Measurements from ENCODE around the gene EP300. TPM values are rescaled to one million over a fixed set of nuclear protein-coding genes. Genes with fewer than 3 reads are reported as not detected.
A peak's percentile ranks its signal among the peaks of the same experiment; 100 is the strongest.
"Not testable (repeated sequence)": the region's sequence is repeated elsewhere in the genome, so short reads cannot be mapped to it uniquely, and the experiment has no call there.

EP300 gene
- total RNA-seq, 1 donor from 2014 or later: 47.7 TPM

DNA sequence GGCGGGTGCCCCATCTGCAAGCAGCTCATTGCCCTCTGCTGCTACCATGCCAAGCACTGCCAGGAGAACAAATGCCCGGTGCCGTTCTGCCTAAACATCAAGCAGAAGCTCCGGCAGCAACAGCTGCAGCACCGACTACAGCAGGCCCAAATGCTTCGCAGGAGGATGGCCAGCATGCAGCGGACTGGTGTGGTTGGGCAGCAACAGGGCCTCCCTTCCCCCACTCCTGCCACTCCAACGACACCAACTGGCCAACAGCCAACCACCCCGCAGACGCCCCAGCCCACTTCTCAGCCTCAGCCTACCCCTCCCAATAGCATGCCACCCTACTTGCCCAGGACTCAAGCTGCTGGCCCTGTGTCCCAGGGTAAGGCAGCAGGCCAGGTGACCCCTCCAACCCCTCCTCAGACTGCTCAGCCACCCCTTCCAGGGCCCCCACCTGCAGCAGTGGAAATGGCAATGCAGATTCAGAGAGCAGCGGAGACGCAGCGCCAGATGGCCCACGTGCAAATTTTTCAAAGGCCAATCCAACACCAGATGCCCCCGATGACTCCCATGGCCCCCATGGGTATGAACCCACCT lies 84.7 kb downstream of the EP300 start:
- Histone ChIP-seq H3K4me3 (no peak overlapping the region), H3K27me3 (no peaks in the 10 kb centered on the region), H3K27ac (no peak overlapping the region), H3K9me3 (no peaks in the 10 kb centered on the region), H3K4me1 (peaks cover 0 to 4% of the 10 kb centered on the region in 2 donors), H3K36me3 (peaks cover 57 to 64% of the 10 kb centered on the region in 2 donors)
- DNase-seq (ENCODE audit: low spot score in 2 of 2): no peak
- intact Hi-C loops (cut with DNase I): no loop called here
- TF ChIP-seq, protein P1, sequence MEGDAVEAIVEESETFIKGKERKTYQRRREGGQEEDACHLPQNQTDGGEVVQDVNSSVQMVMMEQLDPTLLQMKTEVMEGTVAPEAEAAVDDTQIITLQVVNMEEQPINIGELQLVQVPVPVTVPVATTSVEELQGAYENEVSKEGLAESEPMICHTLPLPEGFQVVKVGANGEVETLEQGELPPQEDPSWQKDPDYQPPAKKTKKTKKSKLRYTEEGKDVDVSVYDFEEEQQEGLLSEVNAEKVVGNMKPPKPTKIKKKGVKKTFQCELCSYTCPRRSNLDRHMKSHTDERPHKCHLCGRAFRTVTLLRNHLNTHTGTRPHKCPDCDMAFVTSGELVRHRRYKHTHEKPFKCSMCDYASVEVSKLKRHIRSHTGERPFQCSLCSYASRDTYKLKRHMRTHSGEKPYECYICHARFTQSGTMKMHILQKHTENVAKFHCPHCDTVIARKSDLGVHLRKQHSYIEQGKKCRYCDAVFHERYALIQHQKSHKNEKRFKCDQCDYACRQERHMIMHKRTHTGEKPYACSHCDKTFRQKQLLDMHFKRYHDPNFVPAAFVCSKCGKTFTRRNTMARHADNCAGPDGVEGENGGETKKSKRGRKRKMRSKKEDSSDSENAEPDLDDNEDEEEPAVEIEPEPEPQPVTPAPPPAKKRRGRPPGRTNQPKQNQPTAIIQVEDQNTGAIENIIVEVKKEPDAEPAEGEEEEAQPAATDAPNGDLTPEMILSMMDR (IDR thresholded peaks at IDR 0.05): no peak

DNA sequence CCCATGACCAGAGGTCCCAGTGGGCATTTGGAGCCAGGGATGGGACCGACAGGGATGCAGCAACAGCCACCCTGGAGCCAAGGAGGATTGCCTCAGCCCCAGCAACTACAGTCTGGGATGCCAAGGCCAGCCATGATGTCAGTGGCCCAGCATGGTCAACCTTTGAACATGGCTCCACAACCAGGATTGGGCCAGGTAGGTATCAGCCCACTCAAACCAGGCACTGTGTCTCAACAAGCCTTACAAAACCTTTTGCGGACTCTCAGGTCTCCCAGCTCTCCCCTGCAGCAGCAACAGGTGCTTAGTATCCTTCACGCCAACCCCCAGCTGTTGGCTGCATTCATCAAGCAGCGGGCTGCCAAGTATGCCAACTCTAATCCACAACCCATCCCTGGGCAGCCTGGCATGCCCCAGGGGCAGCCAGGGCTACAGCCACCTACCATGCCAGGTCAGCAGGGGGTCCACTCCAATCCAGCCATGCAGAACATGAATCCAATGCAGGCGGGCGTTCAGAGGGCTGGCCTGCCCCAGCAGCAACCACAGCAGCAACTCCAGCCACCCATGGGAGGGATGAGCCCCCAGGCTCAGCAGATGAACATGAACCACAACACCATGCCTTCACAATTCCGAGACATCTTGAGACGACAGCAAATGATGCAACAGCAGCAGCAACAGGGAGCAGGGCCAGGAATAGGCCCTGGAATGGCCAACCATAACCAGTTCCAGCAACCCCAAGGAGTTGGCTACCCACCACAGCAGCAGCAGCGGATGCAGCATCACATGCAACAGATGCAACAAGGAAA lies 85.4 kb downstream of the EP300 start:
- intact Hi-C loops (cut with DNase I): no loop called here
- Histone ChIP-seq H3K4me3 (no peak overlapping the region), H3K4me1 (no peaks in the 10 kb centered on the region), H3K27me3 (no peaks in the 10 kb centered on the region), H3K36me3 (peaks cover 50 to 60% of the 10 kb centered on the region in 2 donors), H3K9me3 (no peaks in the 10 kb centered on the region), H3K27ac (no peak overlapping the region)
- TF ChIP-seq, protein P1 (IDR thresholded peaks at IDR 0.05): no peak
- DNase-seq (ENCODE audit: low spot score in 2 of 2): no peak

DNA sequence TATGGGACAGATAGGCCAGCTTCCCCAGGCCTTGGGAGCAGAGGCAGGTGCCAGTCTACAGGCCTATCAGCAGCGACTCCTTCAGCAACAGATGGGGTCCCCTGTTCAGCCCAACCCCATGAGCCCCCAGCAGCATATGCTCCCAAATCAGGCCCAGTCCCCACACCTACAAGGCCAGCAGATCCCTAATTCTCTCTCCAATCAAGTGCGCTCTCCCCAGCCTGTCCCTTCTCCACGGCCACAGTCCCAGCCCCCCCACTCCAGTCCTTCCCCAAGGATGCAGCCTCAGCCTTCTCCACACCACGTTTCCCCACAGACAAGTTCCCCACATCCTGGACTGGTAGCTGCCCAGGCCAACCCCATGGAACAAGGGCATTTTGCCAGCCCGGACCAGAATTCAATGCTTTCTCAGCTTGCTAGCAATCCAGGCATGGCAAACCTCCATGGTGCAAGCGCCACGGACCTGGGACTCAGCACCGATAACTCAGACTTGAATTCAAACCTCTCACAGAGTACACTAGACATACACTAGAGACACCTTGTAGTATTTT lies 86.1 kb downstream of the EP300 start:
- DNase-seq (ENCODE audit: low spot score in 2 of 2): peak in 1 of 2 donors; percentile 67
- Histone ChIP-seq H3K4me3 (no peak overlapping the region), H3K4me1 (no peaks in the 10 kb centered on the region), H3K9me3 (no peaks in the 10 kb centered on the region), H3K36me3 (peaks cover 45 to 53% of the 10 kb centered on the region in 2 donors), H3K27me3 (no peaks in the 10 kb centered on the region), H3K27ac (no peak overlapping the region)
- intact Hi-C loops (cut with DNase I): no loop called here
- TF ChIP-seq, protein P1 (IDR thresholded peaks at IDR 0.05): no peak

DNA sequence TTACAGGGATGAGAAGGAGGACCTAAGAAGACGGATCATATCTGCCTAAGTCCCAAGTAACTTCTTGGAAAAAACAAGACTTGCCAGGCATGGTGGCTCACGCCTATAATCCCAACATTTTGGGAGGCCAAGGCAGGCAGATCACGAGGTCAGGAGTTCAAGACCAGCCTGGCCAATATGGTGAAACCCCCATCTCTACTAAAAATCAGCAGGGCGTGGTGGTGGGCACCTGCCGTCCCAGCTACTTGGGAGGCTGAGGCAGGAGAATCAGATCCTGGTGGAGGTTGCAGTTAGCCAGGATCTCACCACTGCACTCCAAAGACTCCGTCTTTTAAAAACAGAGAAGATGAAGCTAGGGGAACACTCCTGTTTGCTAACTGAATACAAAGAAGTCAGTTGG lies 88.0 kb downstream of the EP300 start:
- H3K27ac ChIP-seq; DNase-seq (ENCODE audit: low spot score in 2 of 2); H3K27me3 ChIP-seq; intact Hi-C loops (cut with DNase I); H3K4me3 ChIP-seq; H3K4me1 ChIP-seq; H3K9me3 ChIP-seq: not testable (repeated sequence)
- peaks cover 35 to 36% of the 10 kb centered on the region in 2 donors for H3K36me3 ChIP-seq

DNA sequence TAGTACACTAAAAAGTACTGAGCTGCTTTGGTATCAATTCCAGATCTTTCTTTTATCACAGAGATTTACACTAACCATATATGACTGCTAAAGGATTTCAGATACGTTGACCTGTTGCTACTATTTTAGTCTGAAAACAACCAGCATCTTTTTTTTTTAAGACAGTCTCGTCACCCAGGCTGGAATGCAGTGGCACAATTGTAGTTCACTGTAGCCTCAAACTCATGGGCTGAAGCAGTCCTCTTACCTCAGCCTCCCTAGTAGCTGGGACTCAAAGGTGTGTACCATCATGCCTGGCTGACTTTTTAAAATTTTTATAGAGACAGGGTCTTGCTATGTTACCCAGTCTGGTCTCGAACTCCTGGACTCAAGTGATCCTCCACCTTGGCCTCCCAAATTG lies 88.5 kb downstream of the EP300 start:
- H3K4me1 ChIP-seq: no peaks in the 10 kb centered on the region
- peak overlapping the region in 1 of 2 donors; percentile 40 for H3K27ac ChIP-seq
- no peak overlapping the region for H3K4me3 ChIP-seq
- intact Hi-C loops (cut with DNase I): no loop called here
- no peaks in the 10 kb centered on the region for H3K27me3 ChIP-seq
- no peak for DNase-seq (ENCODE audit: low spot score in 2 of 2)
- no peaks in the 10 kb centered on the region for H3K9me3 ChIP-seq
- TF ChIP-seq, protein P1 (IDR thresholded peaks at IDR 0.05): no peak
- H3K36me3 ChIP-seq: peaks cover 31% of the 10 kb centered on the region in 2 donors
